HepG2 (cell line): ENCODE results near the gene FAM117A. TPM values are rescaled to one million over a fixed set of nuclear protein-coding genes. Genes with fewer than 3 reads are reported as not detected.

ENCODE experiments used
- ATAC-seq: fragments of 200-7000 bp; cut with Tn5 transposase; 3 replicates; pipeline ENCODE4 v1.9.1; 2020; ENCODE audit warnings: mild to moderate bottlenecking, moderate library complexity
- BruUV-seq: library from RNA; stranded (reverse); fragments of 400-500 nt; replicated peaks from 2 replicates; lab custom pipeline; 2021; lab: Mats Ljungman, UMichigan
- CTCF ChIA-PET: fragments of 300-600 bp; formaldehyde crosslinking; extraction: SDS; loops from one replicate; lab custom pipeline; 2021; ENCODE audit warnings: low total read pairs, inconsistent platforms, low intra/inter-chr PET ratio; lab: Yijun Ruan, JAX
- POLR2A ChIA-PET: fragments of 350-600 bp; sonication (Branson Sonifier 250); formaldehyde crosslinking; loops from one replicate; lab custom pipeline; 2020; ENCODE audit warnings: antibody characterized with exemption, inconsistent platforms; lab: Yijun Ruan, JAX
- DNase-seq: peaks from one replicate; pipeline ENCODE4 v3.0.0-alpha.2; 2015; ENCODE audit warnings: low spot score
- FAIRE-seq: peaks from 3 replicates; lab custom pipeline; 2011; peaks lifted over from hg19 to GRCh38; lab: Jason Lieb, UNC
- H2AFZ ChIP-seq: one replicate; pipeline ENCODE4 v1.6.1; 2011; ENCODE audit warnings: low read length, inconsistent platforms
- H3K27ac ChIP-seq: fragments of 300-600 bp; 3 replicates; pipeline ENCODE4 v1.8.0; 2011; ENCODE audit warnings: mixed run types, mild to moderate bottlenecking, mixed read lengths, low read length, inconsistent platforms; ENCODE audit not compliant: insufficient read depth; ENCODE audit errors: extremely low read length
- H3K27me3 ChIP-seq, 2 experiments: fragments of 200-600 bp in 1 of 2; 2 replicates in 1 of 2; 3 replicates in 1 of 2; pipeline versions ENCODE4 v1.6.0 to v1.8.0; 2011; ENCODE audit warnings: low read length in 2 of 2, mild to moderate bottlenecking in 2 of 2, moderate library complexity in 2 of 2, inconsistent platforms in 1 of 2; ENCODE audit not compliant: insufficient read depth in 2 of 2, control insufficient read depth in 1 of 2
- H3K36me3 ChIP-seq, 2 experiments: fragments of 200-600 bp in 1 of 2; replicated peaks in 1 of 2; 2 replicates in 1 of 2; 3 replicates in 1 of 2; pipeline versions ENCODE4 v1.5.1 to v1.8.0; 2011; ENCODE audit warnings: low read length in 2 of 2, inconsistent platforms in 1 of 2; ENCODE audit not compliant: insufficient read depth in 2 of 2, control insufficient read depth in 1 of 2
- H3K4me1 ChIP-seq: 2 replicates; pipeline ENCODE4 v1.5.1; 2012; ENCODE audit warnings: low read length, inconsistent platforms; ENCODE audit not compliant: insufficient read depth
- H3K4me2 ChIP-seq: 2 replicates; pipeline ENCODE4 v1.6.0; 2011; ENCODE audit warnings: low read depth, low read length, inconsistent platforms
- H3K4me3 ChIP-seq, 3 experiments: fragments of 200-600 bp in 1 of 3; sonication (generic), shearing (Covaris generic) in 1 of 3; replicated peaks in 1 of 3; 2 replicates each; pipeline ENCODE4 v1.5.1; 2011 to 2016; ENCODE audit warnings: low read length in 3 of 3, inconsistent platforms in 2 of 3, low read depth in 2 of 3, mild to moderate bottlenecking in 2 of 3, control low read depth in 1 of 3, mixed read lengths in 1 of 3; ENCODE audit not compliant: insufficient read depth in 1 of 3
- H3K79me2 ChIP-seq: one replicate; pipeline ENCODE4 v1.6.1; 2011; ENCODE audit warnings: low read length, inconsistent platforms; ENCODE audit not compliant: insufficient read depth
- H3K9ac ChIP-seq: 2 replicates; pipeline ENCODE4 v1.6.0; 2011; ENCODE audit warnings: mild to moderate bottlenecking, low read depth, low read length, inconsistent platforms; ENCODE audit not compliant: insufficient read depth
- H3K9me3 ChIP-seq: 2 replicates; pipeline ENCODE4 v1.5.1; 2012; ENCODE audit warnings: mild to moderate bottlenecking, low read length
- H4K20me1 ChIP-seq: 2 replicates; pipeline ENCODE4 v1.6.0; 2011; ENCODE audit warnings: inconsistent platforms, mild to moderate bottlenecking, low read length, moderate library complexity; ENCODE audit not compliant: insufficient read depth
- ATF7-NPFF ChIP-seq: sonication (generic); formaldehyde crosslinking; IDR thresholded peaks from 2 replicates; pipeline ENCODE4 v1.8.1; 2023; ENCODE audit warnings: mild to moderate bottlenecking, low read depth, missing genetic modification reagents, moderate library complexity
- ETV5 ChIP-seq: IDR thresholded peaks from 2 replicates; pipeline ENCODE4 v1.6.1; 2018; ENCODE audit warnings: missing biosample characterization, missing genetic modification reagents, inconsistent platforms, borderline replicate concordance
- IKZF4 ChIP-seq: sonication (generic); formaldehyde crosslinking; IDR thresholded peaks from 2 replicates; pipeline ENCODE4 v1.5.1; 2020; ENCODE audit warnings: borderline replicate concordance, mild to moderate bottlenecking, low read depth, missing genetic modification reagents; ENCODE audit errors: not compliant biosample characterization
- IRX3 ChIP-seq: sonication (generic); formaldehyde crosslinking; IDR thresholded peaks from 2 replicates; pipeline ENCODE4 v1.8.1; 2023; ENCODE audit warnings: mild to moderate bottlenecking, low read depth, missing genetic modification reagents, borderline replicate concordance
- LCORL ChIP-seq, 2 experiments: fragments of 450-650 bp in 1 of 2; sonication (generic) in 1 of 2; formaldehyde crosslinking in 1 of 2; IDR thresholded peaks; 2 replicates each; pipeline versions ENCODE4 v1.5.0 to v1.6.1; 2017 to 2020; ENCODE audit warnings: antibody characterized with exemption in 1 of 2, missing genetic modification reagents in 1 of 2
- MEF2D ChIP-seq: sonication (generic); formaldehyde crosslinking; IDR thresholded peaks from 2 replicates; pipeline ENCODE4 v1.5.1; 2020; ENCODE audit warnings: mild to moderate bottlenecking, missing genetic modification reagents
- SMC3 ChIP-seq: IDR thresholded peaks from 2 replicates; pipeline ENCODE4 v1.6.1; 2011; ENCODE audit warnings: low read length, improper control_type of control experiment
- SMYD3 ChIP-seq: sonication (generic); formaldehyde crosslinking; IDR thresholded peaks from 2 replicates; pipeline ENCODE4 v1.8.1; 2023; ENCODE audit warnings: mild to moderate bottlenecking, missing genetic modification reagents
- ZNF326 ChIP-seq: sonication (generic); formaldehyde crosslinking; IDR thresholded peaks from 2 replicates; pipeline ENCODE4 v1.4.0; 2020; ENCODE audit warnings: missing genetic modification reagents, borderline replicate concordance
- ZNF484 ChIP-seq: sonication (generic); formaldehyde crosslinking; IDR thresholded peaks from 2 replicates; pipeline ENCODE4 v1.5.1; 2020; ENCODE audit warnings: mild to moderate bottlenecking, low read depth, missing genetic modification reagents, borderline replicate concordance
- ZNF652 ChIP-seq: IDR thresholded peaks from 2 replicates; pipeline ENCODE4 v1.6.1; 2016; ENCODE audit warnings: low read depth, borderline replicate concordance
- ZNF678 ChIP-seq: sonication (generic); formaldehyde crosslinking; IDR thresholded peaks from 2 replicates; pipeline ENCODE4 v1.4.0; 2020; ENCODE audit warnings: mild to moderate bottlenecking, missing genetic modification reagents
- ZNF777 ChIP-seq: sonication (generic); formaldehyde crosslinking; IDR thresholded peaks from 2 replicates; pipeline ENCODE4 v1.4.0; 2020; ENCODE audit warnings: missing genetic modification reagents
- WGBS: methylation state at CpG from one replicate; pipeline ENCODE4 v1.1.6; 2017; ENCODE audit warnings: low lambda C conversion rate; 5-methylcytosine and 5-hydroxymethylcytosine counted together
- in situ Hi-C: cut with HindIII; loops from 2 replicates; pipeline ENCODE4 v1.10.0; 2017; ENCODE audit warnings: low pct_unique_long_range_greater_than_20kb; ENCODE audit not compliant: extremely low pct_ligation_motif_present
- intact Hi-C: fragments of 100-400 bp; cut with micrococcal nuclease; formaldehyde crosslinking; loops from one replicate; pipeline ENCODE4 v1.10.0; 2022; ENCODE audit not compliant: unreplicated experiment
- polyA plus RNA-seq, 8 experiments: library from polyadenylated mRNA; depleted of rRNA in 3 of 8; stranded (reverse) in 7 of 8; unstranded in 1 of 8; fragments of >200 nt; fragmentation: Illumina TruSeq in 4 of 8; extraction: Trizol in 4 of 8; gene quantifications; 2 replicates each; pipeline versions ENCODE4 v1.2.1 to v1.2.3, GENCODE V29; 2011 to 2016; ENCODE audit warnings: low read depth in 4 of 8, missing spikeins in 1 of 8, mixed read lengths in 1 of 8; ENCODE audit not compliant: insufficient read depth in 1 of 8
- total RNA-seq, 5 experiments: library from RNA; depleted of rRNA; stranded (reverse); fragments of >200 nt; fragmentation: Illumina TruSeq; extraction: Trizol; gene quantifications; 2 replicates each; pipeline ENCODE4 v1.2.3, GENCODE V29; 2016; ENCODE audit warnings: low read depth in 1 of 5
- TF ChIP-seq, protein P1 (sequence below): sonication (generic); formaldehyde crosslinking; conservative IDR thresholded peaks from 2 replicates; pipeline ENCODE4 v1.4.0; 2020; ENCODE audit warnings: mild to moderate bottlenecking, missing genetic modification reagents, moderate library complexity
- TF ChIP-seq, protein P2 (sequence below): sonication (generic); formaldehyde crosslinking; IDR thresholded peaks from 2 replicates; pipeline ENCODE4 v1.8.1; 2023; ENCODE audit warnings: missing genetic modification reagents, mild to moderate bottlenecking, borderline replicate concordance

The FAM117A gene
- total and polyA plus RNA-seq, 2 of the 13 experiments (the other 11 are each of a cell fraction or from before 2014, with no cell fraction given), result 12.1 to 19.8 TPM

DNA sequence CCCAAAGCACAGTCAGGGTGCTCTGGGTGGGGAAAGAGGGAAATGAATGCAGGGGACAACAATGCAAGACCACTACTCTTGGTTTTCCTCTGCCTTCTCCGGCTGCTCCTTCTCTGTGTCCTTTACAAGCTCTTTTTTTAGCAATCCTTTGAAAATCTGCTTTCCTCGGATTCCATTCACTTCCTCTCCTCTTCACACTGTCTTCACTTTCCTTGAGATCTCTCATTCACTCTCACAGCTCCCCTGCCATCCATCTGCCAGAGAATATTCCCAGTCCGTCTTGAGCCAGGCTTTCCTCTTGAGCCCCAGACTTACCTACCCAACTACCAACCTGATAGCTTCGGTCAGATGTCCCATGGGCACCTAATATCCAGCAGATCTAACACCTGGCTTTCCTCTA lies 75.1 kb downstream of the FAM117A start:
- CTCF ChIA-PET, result no interaction called here
- POLR2A ChIA-PET, result interaction anchor here (1.0 to 2.6 kb wide), 6 partner anchors 11 to 119 kb away, joined by 3 to 11 read pairs (median 4); partner anchors contain the start of genes FAM117A, KAT7 and SLC35B1

DNA sequence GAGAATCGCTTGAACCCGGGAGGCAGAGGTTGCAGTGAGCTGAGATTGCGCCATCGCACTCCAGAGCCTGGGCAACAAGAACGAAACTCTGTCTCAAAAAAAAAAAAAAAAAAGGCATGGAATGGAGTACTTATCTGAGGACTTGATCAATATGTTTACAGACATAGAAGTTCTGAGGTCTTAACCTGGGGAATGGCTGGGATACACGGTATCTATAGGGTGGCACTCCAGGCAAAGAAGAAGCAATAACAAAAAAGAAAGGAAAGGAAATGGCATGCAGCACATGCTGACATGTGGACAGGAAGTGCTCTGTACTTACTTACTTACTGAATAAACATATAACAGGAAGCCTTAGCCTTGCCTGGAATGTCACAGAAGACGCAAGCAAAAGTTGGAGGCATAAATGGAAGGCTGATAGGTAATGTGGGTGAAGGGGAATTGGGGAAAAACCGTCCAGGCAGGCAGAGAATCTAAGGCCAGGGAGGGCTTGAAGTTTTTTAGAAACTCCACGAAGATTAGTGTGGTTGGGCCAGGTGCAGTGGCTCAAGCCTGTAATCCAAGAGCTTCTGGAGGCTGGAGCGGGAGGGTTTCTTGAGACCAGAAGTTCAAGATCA lies 75.9 kb downstream of the FAM117A start:
- peak overlapping the region; percentile 60 for H3K4me2 ChIP-seq
- BruUV-seq, result no TSS peak
- peak overlapping the region in 1 of 3 experiments; percentile 26; a peak in 2 of 6 replicates for H3K4me3 ChIP-seq
- no peaks in the 10 kb centered on the region for H3K36me3 ChIP-seq
- ATAC-seq (peak; percentile 65), DNase-seq (peak; percentile 58), FAIRE-seq (peak; percentile 15)
- H3K9me3 ChIP-seq, result no peaks in the 10 kb centered on the region
- WGBS, result 30% methylated on average over 10 of the region's 10 CpGs
- in situ Hi-C loops, result no loop called here
- H3K4me1 ChIP-seq, result peaks cover 56% of the 10 kb centered on the region
- no peaks in the 10 kb centered on the region for H4K20me1 ChIP-seq
- no peaks in the 10 kb centered on the region for H3K79me2 ChIP-seq
- peak overlapping the region; percentile 5 for H3K27ac ChIP-seq
- POLR2A ChIA-PET, result interaction anchor here (0.6 to 2.6 kb wide), 9 partner anchors 9 to 273 kb away, joined by 3 to 11 read pairs (median 3); partner anchors contain the start of genes FAM117A, KAT7, PHB1 and SLC35B1
- no peak overlapping the region for H3K9ac ChIP-seq
- H2AFZ ChIP-seq, result peak overlapping the region; percentile 37
- intact Hi-C loops, result no loop called here
- CTCF ChIA-PET, result interaction anchor here (0.6 to 1.2 kb wide), 2 partner anchors 11 to 118 kb away, joined by 3 read pairs; no protein-coding TSS in a partner anchor
- peaks cover 0 to 17% of the 10 kb centered on the region in 2 experiments; a peak in 2 of 5 replicates for H3K27me3 ChIP-seq
- peak; percentile 79; the same call in 1 of the 2 replicates for TF ChIP-seq SMYD3 (CRISPR knock-in tag)
- peak; percentile 79; the same call in 1 of the 2 replicates for TF ChIP-seq MEF2D (CRISPR knock-in tag)
- 0 out of 2 replicates have a peak, but pooled peaks have one; percentile 48 for TF ChIP-seq ZNF652
- TF ChIP-seq, protein P1, sequence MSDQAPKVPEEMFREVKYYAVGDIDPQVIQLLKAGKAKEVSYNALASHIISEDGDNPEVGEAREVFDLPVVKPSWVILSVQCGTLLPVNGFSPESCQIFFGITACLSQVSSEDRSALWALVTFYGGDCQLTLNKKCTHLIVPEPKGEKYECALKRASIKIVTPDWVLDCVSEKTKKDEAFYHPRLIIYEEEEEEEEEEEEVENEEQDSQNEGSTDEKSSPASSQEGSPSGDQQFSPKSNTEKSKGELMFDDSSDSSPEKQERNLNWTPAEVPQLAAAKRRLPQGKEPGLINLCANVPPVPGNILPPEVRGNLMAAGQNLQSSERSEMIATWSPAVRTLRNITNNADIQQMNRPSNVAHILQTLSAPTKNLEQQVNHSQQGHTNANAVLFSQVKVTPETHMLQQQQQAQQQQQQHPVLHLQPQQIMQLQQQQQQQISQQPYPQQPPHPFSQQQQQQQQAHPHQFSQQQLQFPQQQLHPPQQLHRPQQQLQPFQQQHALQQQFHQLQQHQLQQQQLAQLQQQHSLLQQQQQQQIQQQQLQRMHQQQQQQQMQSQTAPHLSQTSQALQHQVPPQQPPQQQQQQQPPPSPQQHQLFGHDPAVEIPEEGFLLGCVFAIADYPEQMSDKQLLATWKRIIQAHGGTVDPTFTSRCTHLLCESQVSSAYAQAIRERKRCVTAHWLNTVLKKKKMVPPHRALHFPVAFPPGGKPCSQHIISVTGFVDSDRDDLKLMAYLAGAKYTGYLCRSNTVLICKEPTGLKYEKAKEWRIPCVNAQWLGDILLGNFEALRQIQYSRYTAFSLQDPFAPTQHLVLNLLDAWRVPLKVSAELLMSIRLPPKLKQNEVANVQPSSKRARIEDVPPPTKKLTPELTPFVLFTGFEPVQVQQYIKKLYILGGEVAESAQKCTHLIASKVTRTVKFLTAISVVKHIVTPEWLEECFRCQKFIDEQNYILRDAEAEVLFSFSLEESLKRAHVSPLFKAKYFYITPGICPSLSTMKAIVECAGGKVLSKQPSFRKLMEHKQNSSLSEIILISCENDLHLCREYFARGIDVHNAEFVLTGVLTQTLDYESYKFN (CRISPR knock-in tag), result peak; percentile 66
- peak; percentile 90 for TF ChIP-seq ETV5 (CRISPR knock-in tag)
- TF ChIP-seq ZNF484 (CRISPR knock-in tag), result no peak
- 0 out of 2 replicates have a peak, but pooled peaks have one; percentile 47 for TF ChIP-seq ZNF678 (CRISPR knock-in tag)

More for the DNA sequence above, 75.1 kb downstream of the FAM117A start:
- no peak for ATAC-seq
- FAIRE-seq, result no peak
- TF ChIP-seq ATF7-NPFF (CRISPR knock-in tag) (no peak), IRX3 (CRISPR knock-in tag) (no peak), LCORL (IDR thresholded peaks at IDR 0.05) (no peak), LCORL (CRISPR knock-in tag; IDR thresholded peaks at IDR 0.05) (no peak), ZNF326 (CRISPR knock-in tag) (no peak), ZNF777 (no peak), SMC3 (no peak), IKZF4 (CRISPR knock-in tag) (no peak)
- TF ChIP-seq, protein P2, sequence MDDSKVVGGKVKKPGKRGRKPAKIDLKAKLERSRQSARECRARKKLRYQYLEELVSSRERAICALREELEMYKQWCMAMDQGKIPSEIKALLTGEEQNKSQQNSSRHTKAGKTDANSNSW (CRISPR knock-in tag), result no peak
- TF ChIP-seq, all 625 proteins: peak for 0
- in situ Hi-C loops, result no loop called here
- no peaks in the 10 kb centered on the region for H4K20me1 ChIP-seq
- no peak overlapping the region for H3K4me3 ChIP-seq
- H3K9me3 ChIP-seq, result no peaks in the 10 kb centered on the region
- H3K36me3 ChIP-seq, result no peaks in the 10 kb centered on the region
- peaks cover 51% of the 10 kb centered on the region for H3K4me1 ChIP-seq
- no peak overlapping the region for H3K27ac ChIP-seq
- H3K79me2 ChIP-seq, result no peaks in the 10 kb centered on the region
- no peak overlapping the region for H3K9ac ChIP-seq
- BruUV-seq, result no TSS peak
- peak overlapping the region; percentile 42 for H3K4me2 ChIP-seq
- peaks cover 0 to 17% of the 10 kb centered on the region in 2 experiments; a peak in 2 of 5 replicates for H3K27me3 ChIP-seq
- no peak for DNase-seq
- peak overlapping the region; percentile 86 for H2AFZ ChIP-seq
- WGBS, result 53% methylated on average over 4 of the region's 4 CpGs
- intact Hi-C loops, result no loop called here
